Stomach (tissue), 4 donors: ENCODE measurements around the gene AGPAT2.

ENCODE experiments used
- CTCF ChIP-seq, 7 experiments: fragments of 450-650 bp in 4 of 7; fragments of 200-600 bp in 3 of 7; sonication (generic) in 3 of 7; IDR thresholded peaks; one replicate each; pipeline ENCODE4 v1.5.1; 2016 to 2019; ENCODE audit warnings: antibody characterized with exemption in 7 of 7, control low read depth in 2 of 7, mild to moderate bottlenecking in 1 of 7
- EP300 ChIP-seq: sonication (generic); formaldehyde crosslinking; IDR thresholded peaks from one replicate; pipeline ENCODE4 v1.6.1; 2017; ENCODE audit warnings: antibody characterized with exemption
- POLR2A ChIP-seq, 4 donors: fragments of 450-650 bp; IDR thresholded peaks; one replicate each; pipeline ENCODE4 v1.6.1; 2016; ENCODE audit warnings: antibody characterized with exemption in 4 of 4, control low read depth in 2 of 4, mild to moderate bottlenecking in 1 of 4, moderate library complexity in 1 of 4
- POLR2AphosphoS5 ChIP-seq, 3 donors: sonication (generic); formaldehyde crosslinking; IDR thresholded peaks; one replicate each; pipeline ENCODE4 v1.6.1; 2016; ENCODE audit warnings: antibody characterized with exemption in 3 of 3

GRCh38 chr9:136662326-136662655, 25.0 kb downstream of the AGPAT2 start:
- TF ChIP-seq CTCF (IDR thresholded peaks at IDR 0.05) (no peak), POLR2A (IDR thresholded peaks at IDR 0.05) (no peak), POLR2AphosphoS5 (IDR thresholded peaks at IDR 0.05) (no peak), EP300 (no peak)
